ENCODE results near the gene NCOR2.

The NCOR2 gene

GRCh38 chr12:124573839-124574786 lies 6.7 kb upstream of the NCOR2 start:
- Histone ChIP-seq H3K9ac (ENCODE audit: low read length) (no peak overlapping the region), H3K4me1 (ENCODE audit: control insufficient read depth, insufficient read depth, low read length) (peaks cover 31% of the 10 kb centered on the region), H3K36me3 (ENCODE audit: control insufficient read depth, insufficient read depth, low read length) (no peaks in the 10 kb centered on the region), H3K4me3 (ENCODE audit: low read depth, low read length) (no peak overlapping the region), H3K27ac (ENCODE audit: low read depth, low read length) (no peak overlapping the region), H3K9me3 (ENCODE audit: control insufficient read depth, insufficient read depth, low read depth, low read length) (peaks cover 11% of the 10 kb centered on the region), H3K27me3 (ENCODE audit: control insufficient read depth, insufficient read depth, low read length) (no peaks in the 10 kb centered on the region)

GRCh38 chr12:124571556-124571955 lies 4.1 kb upstream of the NCOR2 start:
- no peak overlapping the region for H3K9ac ChIP-seq (ENCODE audit: low read length)
- no peaks in the 10 kb centered on the region for H3K27me3 ChIP-seq (ENCODE audit: control insufficient read depth, insufficient read depth, low read length)
- H3K27ac ChIP-seq (ENCODE audit: low read depth, low read length) = no peak overlapping the region
- no peaks in the 10 kb centered on the region for H3K36me3 ChIP-seq (ENCODE audit: control insufficient read depth, insufficient read depth, low read length)
- H3K4me1 ChIP-seq (ENCODE audit: control insufficient read depth, insufficient read depth, low read length) = peaks cover 32% of the 10 kb centered on the region
- no peak overlapping the region for H3K4me3 ChIP-seq (ENCODE audit: low read depth, low read length)
- peaks cover 1% of the 10 kb centered on the region for H3K9me3 ChIP-seq (ENCODE audit: control insufficient read depth, insufficient read depth, low read depth, low read length)

GRCh38 chr12:124570810-124571209 lies 3.4 kb upstream of the NCOR2 start:
- H3K9me3 ChIP-seq (ENCODE audit: control insufficient read depth, insufficient read depth, low read depth, low read length) = no peaks in the 10 kb centered on the region
- H3K27me3 ChIP-seq (ENCODE audit: control insufficient read depth, insufficient read depth, low read length) = no peaks in the 10 kb centered on the region
- H3K9ac ChIP-seq (ENCODE audit: low read length) = no peak overlapping the region
- no peak overlapping the region for H3K27ac ChIP-seq (ENCODE audit: low read depth, low read length)
- H3K36me3 ChIP-seq (ENCODE audit: control insufficient read depth, insufficient read depth, low read length) = no peaks in the 10 kb centered on the region
- no peak overlapping the region for H3K4me3 ChIP-seq (ENCODE audit: low read depth, low read length)
- H3K4me1 ChIP-seq (ENCODE audit: control insufficient read depth, insufficient read depth, low read length) = peaks cover 32% of the 10 kb centered on the region

GRCh38 chr12:124569375-124570148 lies 2.1 kb upstream of the NCOR2 start:
- Histone ChIP-seq H3K4me1 (ENCODE audit: control insufficient read depth, insufficient read depth, low read length) (peaks cover 40% of the 10 kb centered on the region), H3K27me3 (ENCODE audit: control insufficient read depth, insufficient read depth, low read length) (no peaks in the 10 kb centered on the region), H3K9ac (ENCODE audit: low read length) (peak overlapping the region; percentile 54), H3K36me3 (ENCODE audit: control insufficient read depth, insufficient read depth, low read length) (no peaks in the 10 kb centered on the region), H3K27ac (ENCODE audit: low read depth, low read length) (peak overlapping the region; percentile 88; the same call in 1 of the 2 replicates), H3K9me3 (ENCODE audit: control insufficient read depth, insufficient read depth, low read depth, low read length) (no peaks in the 10 kb centered on the region), H3K4me3 (ENCODE audit: low read depth, low read length) (no peak overlapping the region)

GRCh38 chr12:124568431-124569374 lies 1.3 kb upstream of the NCOR2 start:
- Histone ChIP-seq H3K9me3 (ENCODE audit: control insufficient read depth, insufficient read depth, low read depth, low read length) (no peaks in the 10 kb centered on the region), H3K27me3 (ENCODE audit: control insufficient read depth, insufficient read depth, low read length) (no peaks in the 10 kb centered on the region), H3K4me1 (ENCODE audit: control insufficient read depth, insufficient read depth, low read length) (peaks cover 39% of the 10 kb centered on the region), H3K4me3 (ENCODE audit: low read depth, low read length) (peak overlapping the region; percentile 78), H3K9ac (ENCODE audit: low read length) (peak overlapping the region; percentile 75), H3K36me3 (ENCODE audit: control insufficient read depth, insufficient read depth, low read length) (no peaks in the 10 kb centered on the region), H3K27ac (ENCODE audit: low read depth, low read length) (peak overlapping the region; percentile 88)

- H3K9ac ChIP-seq (ENCODE audit: low read length) = peak overlapping the region; percentile 75
Measured at GRCh38 chr12:124567673-124568373, 411 bp upstream of the NCOR2 start.

GRCh38 chr12:124566161-124566996 lies 1.0 kb downstream of the NCOR2 start:
- Histone ChIP-seq H3K36me3 (ENCODE audit: control insufficient read depth, insufficient read depth, low read length) (no peaks in the 10 kb centered on the region), H3K9ac (ENCODE audit: low read length) (peak overlapping the region; percentile 80), H3K4me1 (ENCODE audit: control insufficient read depth, insufficient read depth, low read length) (peaks cover 51% of the 10 kb centered on the region), H3K9me3 (ENCODE audit: control insufficient read depth, insufficient read depth, low read depth, low read length) (no peaks in the 10 kb centered on the region), H3K27me3 (ENCODE audit: control insufficient read depth, insufficient read depth, low read length) (no peaks in the 10 kb centered on the region), H3K27ac (ENCODE audit: low read depth, low read length) (peak overlapping the region; percentile 78), H3K4me3 (ENCODE audit: low read depth, low read length) (peak overlapping the region; percentile 91)

More at GRCh38 chr12:124567673-124568373, 411 bp upstream of the NCOR2 start:
- H3K4me3 ChIP-seq (ENCODE audit: low read depth, low read length) = peak overlapping the region; percentile 78
- H3K9me3 ChIP-seq (ENCODE audit: control insufficient read depth, insufficient read depth, low read depth, low read length) = no peaks in the 10 kb centered on the region
- H3K27me3 ChIP-seq (ENCODE audit: control insufficient read depth, insufficient read depth, low read length) = no peaks in the 10 kb centered on the region
- no peaks in the 10 kb centered on the region for H3K36me3 ChIP-seq (ENCODE audit: control insufficient read depth, insufficient read depth, low read length)
- peaks cover 42% of the 10 kb centered on the region for H3K4me1 ChIP-seq (ENCODE audit: control insufficient read depth, insufficient read depth, low read length)
- H3K27ac ChIP-seq (ENCODE audit: low read depth, low read length) = peak overlapping the region; percentile 70; the same call in 1 of the 2 replicates

- Histone ChIP-seq H3K27me3 (ENCODE audit: control insufficient read depth, insufficient read depth, low read length) (no peaks in the 10 kb centered on the region), H3K9ac (ENCODE audit: low read length) (peak overlapping the region; percentile 80), H3K9me3 (ENCODE audit: control insufficient read depth, insufficient read depth, low read depth, low read length) (no peaks in the 10 kb centered on the region), H3K4me3 (ENCODE audit: low read depth, low read length) (peak overlapping the region; percentile 91), H3K36me3 (ENCODE audit: control insufficient read depth, insufficient read depth, low read length) (no peaks in the 10 kb centered on the region), H3K4me1 (ENCODE audit: control insufficient read depth, insufficient read depth, low read length) (peaks cover 54% of the 10 kb centered on the region), H3K27ac (ENCODE audit: low read depth, low read length) (no peak overlapping the region; the same call in 1 of the 2 replicates)
Measured at GRCh38 chr12:124565656-124566160, 1.7 kb downstream of the NCOR2 start.

GRCh38 chr12:124564971-124565491 lies 2.4 kb downstream of the NCOR2 start:
- Histone ChIP-seq H3K9me3 (ENCODE audit: control insufficient read depth, insufficient read depth, low read depth, low read length) (no peaks in the 10 kb centered on the region), H3K4me3 (ENCODE audit: low read depth, low read length) (peak overlapping the region; percentile 91), H3K4me1 (ENCODE audit: control insufficient read depth, insufficient read depth, low read length) (peaks cover 55% of the 10 kb centered on the region), H3K9ac (ENCODE audit: low read length) (peak overlapping the region; percentile 37), H3K36me3 (ENCODE audit: control insufficient read depth, insufficient read depth, low read length) (no peaks in the 10 kb centered on the region), H3K27ac (ENCODE audit: low read depth, low read length) (no peak overlapping the region), H3K27me3 (ENCODE audit: control insufficient read depth, insufficient read depth, low read length) (no peaks in the 10 kb centered on the region)

Measured in HUES6 (cell line).